NCI-H774 (cell line): ENCODE measurements around the gene RELCH.
A peak's percentile ranks its signal among the peaks of the same experiment; 100 is the strongest.

Experiments
- DNase-seq: peaks from one replicate; lab custom pipeline; 2025; lab: John Stamatoyannopoulos, UW

Gene RELCH

DNA sequence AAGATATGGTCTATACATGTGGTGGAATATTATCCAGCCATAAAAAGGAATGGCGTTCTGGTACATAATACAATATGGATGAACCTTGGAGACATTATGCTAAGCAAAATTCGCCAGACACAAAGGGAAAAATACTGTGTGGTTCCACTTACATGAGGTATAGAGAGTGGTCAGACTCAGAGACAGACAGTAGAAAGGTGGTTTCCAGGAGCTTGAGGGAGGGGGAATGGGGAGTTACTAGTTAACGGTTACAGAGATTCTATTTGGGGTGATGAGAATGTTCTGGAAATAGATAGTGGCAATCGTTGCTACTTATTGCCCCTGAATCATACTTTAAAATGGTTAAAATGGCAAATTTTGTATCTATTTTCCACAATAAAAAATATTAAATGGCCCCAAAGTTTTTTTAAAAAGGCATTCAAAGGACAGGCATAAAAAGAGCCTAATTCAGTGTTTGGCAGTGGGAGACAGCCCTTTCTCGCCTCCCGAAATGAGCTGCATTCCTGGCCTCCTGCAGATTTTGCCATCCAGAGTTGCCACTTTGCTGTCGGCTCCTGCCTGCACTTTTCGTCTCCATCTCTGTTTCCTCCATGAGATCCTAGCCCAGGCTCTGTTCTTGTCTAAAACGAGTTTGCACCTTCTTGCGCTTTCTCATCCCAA, 151.5 kb downstream of the RELCH start:
- DNase-seq: no peak

DNA sequence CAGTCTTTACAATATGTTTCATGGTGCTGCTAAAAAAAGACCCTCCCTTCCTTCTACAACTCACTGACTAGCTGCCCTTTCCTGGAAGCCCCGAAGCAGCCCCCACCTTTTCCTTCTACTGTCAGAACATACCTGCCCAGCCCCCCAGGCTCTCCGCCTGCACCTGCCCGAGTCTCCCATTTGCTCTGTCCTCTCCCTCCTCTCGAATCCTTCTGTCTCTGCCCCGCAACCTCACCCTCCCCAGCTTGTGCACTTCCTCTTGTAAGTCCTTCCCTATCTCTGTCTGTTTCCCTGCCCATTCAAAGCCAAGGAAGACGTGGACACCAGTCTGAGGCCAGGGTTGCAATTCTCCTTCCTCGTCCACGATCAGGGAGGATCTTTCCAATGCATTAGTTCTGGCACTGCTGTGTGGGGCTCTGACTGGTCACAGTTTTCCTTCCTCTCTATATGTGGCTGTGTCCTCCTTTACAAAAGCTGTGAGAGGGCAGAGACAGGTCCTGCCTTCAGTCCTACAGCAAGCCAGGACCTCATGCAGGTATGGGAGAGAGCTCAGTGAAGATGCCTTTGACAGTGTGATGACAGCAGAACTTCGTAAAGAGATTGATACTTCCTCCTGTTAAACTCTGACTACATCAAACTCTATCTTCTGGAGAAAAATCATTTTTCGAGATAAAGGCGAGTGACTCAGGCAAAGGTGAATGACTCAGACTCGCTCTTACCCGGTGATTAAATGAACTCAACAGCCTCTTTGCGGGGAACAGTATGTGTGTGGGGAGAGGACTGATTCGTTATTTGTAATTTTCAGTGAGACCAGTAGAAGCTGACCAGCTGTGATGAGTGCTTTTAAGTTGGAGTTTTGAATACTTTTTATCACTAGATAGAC, 152.3 kb downstream of the RELCH start:
- DNase-seq: no peak

DNA sequence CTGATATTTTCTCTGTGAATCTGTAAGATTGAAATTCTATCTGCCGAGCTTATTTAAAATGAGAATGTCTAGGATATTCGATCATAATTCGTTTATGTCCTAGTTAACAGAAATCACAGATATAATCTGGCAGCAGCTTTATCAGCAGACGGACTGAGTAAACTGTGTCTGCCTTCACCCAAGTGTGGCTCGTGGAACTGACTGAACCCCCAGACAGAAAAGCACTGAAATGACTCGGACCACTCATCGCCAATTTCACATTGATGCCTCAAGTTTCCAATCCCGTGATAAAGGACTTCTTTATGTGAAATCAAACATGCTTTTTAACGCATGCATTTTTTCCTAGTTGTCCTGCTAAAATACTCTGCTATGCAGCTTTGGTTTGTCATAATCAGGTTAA, 153.9 kb downstream of the RELCH start:
- no peak for DNase-seq

DNA sequence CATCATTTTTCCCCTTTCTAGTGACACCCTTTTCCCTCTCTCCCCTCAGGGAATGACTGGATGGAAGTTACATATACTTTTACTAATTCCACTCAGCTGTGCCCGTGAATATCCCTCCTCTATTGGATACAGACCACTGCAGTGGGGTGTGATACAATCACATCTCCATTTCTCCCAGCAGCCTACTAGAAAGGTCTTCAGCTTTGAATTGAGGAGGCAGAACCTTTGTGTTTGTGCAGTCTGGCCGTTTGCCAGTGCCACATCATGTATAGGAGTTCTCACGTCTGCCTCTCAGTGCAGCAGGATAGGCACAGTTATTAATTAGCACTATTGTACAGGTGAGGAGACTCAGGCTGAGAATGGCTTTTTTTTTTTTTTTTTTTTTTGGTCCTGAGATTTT, 154.4 kb downstream of the RELCH start:
- peak; percentile 27 for DNase-seq

DNA sequence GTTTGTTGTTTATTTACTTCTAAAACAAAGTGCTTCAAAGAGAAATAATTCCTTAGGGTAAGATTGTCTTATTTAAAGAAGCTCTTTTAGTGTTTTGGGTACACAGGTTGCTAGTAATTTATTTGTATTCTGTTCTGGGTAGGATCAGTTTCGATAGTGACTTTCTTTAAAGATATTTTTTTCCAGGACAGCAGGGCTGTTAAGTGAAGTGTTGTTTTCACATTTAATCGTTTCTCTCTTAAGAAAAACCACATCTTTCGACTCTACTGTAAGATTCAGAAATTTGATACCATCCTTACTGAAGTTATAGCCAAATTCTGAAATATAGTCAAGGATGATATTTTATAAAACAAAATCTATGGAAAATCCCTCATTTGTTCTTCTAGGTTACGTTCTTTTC, 155.8 kb downstream of the RELCH start:
- DNase-seq: no peak

DNA sequence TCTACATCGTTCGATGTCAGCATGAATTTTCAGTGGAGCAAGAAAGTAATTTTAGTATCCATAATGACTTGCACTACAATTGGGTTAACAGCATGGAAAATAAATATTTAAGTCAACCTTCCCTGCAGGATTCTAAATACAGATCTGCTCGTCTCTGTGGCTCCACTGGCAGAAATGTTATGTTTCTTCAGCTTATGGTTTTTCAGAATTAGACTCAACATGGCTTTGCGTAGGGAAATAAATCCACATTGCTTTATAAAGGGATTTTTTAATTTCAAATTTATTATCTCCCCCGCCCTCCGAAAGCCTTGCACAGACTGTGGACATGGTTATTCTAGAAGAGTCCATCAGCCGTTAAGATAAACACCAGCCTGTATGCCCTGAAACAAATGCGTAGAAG, 156.3 kb downstream of the RELCH start:
- DNase-seq: no peak

DNA sequence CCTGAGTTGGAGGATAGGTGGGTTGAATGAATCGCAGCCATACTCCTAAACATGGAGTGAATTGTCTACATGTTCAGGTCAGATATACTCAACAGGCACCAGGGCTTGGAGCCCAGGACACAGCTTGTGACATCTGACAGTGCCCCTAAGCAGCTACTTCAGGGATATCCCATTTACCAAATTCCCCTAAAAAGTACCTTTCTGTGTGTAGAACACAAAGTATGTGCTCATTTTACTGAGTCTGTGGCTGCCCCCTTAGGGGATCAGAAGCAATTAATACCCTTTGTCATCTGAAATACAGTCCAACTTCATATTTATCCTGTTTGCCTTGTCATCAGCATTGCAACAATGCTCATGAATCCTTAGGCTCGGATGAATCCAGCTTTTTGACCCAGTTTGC, 158.9 kb downstream of the RELCH start:
- DNase-seq: no peak

DNA sequence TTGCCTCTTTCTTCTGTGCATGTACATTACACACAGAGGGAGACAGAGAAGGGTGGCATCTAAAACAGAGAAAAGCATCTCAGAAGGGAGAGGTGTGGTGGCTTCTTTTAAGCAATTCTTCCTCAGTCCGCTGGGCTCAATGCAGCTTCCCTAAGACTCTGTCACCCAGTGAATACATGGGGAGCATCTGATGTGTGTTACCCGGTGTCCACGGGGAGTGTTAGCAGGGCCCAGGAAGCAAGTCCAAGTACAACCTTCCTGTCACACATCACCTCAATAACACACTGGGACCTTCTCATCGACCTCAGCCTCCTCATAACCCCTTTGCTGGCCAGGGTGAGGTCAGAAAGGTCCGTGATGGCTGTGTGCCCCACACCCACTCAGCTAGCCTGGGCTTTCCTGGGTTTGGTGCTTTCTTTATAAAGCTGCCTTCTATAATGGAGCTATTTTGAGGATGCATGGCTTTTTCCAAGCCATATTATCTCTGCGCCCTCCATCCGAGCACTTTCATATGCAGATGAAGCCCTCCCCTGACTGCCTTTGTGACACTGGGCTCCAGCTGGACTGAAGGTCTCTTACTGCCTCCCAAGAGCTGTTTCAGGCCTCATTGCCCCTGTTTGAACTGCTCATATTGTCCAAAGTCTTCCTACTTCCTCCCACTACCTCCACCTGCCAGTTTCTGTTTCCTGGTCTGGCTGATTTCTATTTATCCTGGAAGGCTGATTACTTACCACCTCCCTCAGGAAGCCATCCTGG, 159.5 kb downstream of the RELCH start:
- peak; percentile 35 for DNase-seq

DNA sequence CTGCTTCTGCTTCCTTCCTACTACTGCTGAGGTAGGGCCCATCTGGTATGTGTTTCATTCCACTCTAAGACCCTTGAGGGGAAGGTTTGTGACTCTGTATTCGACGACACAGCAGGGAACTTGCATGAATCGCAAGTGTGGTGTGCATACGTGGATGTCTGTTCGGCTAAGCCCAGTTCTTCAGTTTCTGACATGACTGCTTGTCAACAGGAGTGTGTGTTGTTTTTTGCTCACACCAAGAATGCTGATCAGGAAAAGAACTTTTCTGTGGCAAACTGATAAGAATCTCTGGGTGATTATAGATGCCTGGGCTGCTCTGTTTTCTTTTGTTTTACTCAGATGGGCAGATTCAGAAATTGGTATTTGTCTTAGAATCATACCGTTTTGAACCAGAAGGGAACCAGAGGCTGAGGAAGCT, 160.0 kb downstream of the RELCH start:
- no peak for DNase-seq

DNA sequence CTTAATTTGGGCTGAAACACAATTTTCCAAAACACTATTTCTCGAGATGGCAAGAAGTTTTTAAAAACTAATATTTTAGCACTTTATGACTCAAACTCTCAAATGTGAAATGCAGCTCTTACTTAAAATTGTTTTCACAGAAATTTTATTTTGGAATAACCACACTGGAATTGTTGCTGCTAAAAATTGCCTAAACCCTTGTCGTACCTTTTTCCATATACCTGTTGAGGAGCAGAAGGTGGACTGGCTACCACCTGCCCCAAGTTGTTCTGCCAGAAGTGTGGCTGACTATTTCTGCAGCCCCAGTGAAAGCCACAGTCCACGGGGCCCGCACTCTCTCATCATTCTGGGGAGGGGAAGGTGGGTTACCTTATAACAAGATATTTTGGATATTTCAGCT, 161.4 kb downstream of the RELCH start:
- no peak for DNase-seq

DNA sequence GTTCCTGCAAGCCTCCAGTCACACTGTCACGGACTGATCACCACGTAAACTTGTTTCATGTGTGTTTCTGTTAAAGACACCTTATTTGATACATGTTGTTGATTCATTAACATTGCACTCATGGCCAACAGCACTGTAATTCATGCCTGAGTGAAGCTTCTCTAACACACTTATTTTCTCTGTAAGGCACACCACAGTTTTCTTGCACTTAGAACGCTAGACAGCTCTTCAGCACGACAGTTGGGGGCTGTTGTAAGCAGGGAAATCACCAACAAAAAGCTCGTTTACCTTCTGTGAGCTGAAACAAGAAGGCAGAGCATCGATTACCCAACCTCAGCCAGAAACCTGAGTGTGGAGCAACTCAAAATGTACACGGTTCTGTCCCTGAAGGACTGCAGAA, 166.1 kb downstream of the RELCH start:
- no peak for DNase-seq

DNA sequence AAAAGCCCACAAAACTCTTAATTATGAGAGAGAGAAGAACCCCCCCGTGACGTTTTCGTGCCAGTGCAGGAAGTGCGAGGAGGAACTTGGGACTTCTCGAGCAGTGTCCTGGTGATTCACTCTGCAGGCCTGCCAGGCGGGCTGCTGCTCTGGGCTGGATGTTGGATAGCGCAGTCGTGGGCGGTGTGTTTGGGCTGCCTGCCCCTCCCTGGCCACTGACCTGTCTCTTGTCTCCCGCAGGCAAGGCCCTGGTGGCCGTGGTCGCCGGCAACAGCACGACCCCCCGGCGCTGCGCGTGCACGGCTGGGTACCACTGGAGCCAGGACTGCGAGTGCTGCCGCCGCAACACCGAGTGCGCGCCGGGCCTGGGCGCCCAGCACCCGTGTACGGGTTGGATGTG, 167.1 kb downstream of the RELCH start:
- no peak for DNase-seq

DNA sequence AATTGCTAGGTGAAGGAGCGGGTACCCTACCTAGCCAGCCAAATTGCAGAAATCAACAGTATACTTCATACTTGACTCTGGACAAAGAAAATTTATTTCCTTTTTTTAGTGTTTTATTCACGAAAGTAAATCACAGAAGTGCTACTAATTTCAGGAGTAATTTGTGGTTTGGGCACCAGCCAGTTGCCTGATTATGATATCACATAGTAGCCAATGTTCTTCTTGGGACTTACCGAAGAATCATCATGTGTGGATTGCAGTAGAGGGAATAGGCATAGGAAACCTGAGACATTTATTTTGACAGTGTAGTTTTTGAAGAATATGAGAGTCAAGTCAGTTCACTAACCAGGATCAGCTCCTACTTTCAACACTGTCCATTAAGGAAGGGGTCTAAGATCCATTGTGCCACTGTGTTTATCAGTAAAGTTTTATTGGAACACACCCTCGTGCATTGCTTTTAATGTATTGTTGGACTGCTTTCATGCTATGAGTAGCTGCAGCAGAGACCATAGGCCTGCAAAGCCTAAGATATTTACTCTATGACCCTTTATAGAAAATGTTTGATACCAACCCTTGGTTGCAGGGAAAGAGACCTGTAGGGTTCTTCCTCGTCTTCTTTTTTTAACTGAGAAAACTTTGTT, 170.1 kb downstream of the RELCH start:
- no peak for DNase-seq
